Kidney (tissue), 14 donors: ENCODE measurements around the gene TRIM62. TPM values are rescaled to one million over a fixed set of nuclear protein-coding genes. Genes with fewer than 3 reads are reported as not detected.
A peak's percentile ranks its signal among the peaks of the same experiment; 100 is the strongest.

Experiments
- DNase-seq, 5 donors: peaks; one replicate each; pipeline ENCODE4 v3.0.0-alpha.2; 2013 to 2020
- FAIRE-seq: peaks from 2 replicates; lab custom pipeline; 2012; peaks lifted over from hg19 to GRCh38; lab: Jason Lieb, UNC
- H3K27ac ChIP-seq, 2 donors: one replicate each; pipeline ENCODE4 v1.7.0; 2013; ENCODE audit warnings: low read depth in 2 of 2, low read length in 2 of 2, inconsistent platforms in 1 of 2
- H3K27me3 ChIP-seq: one replicate; pipeline ENCODE4 v1.7.1; 2013; ENCODE audit warnings: low read length, inconsistent platforms; ENCODE audit not compliant: control insufficient read depth, insufficient read depth
- H3K36me3 ChIP-seq, 3 donors: one replicate each; pipeline versions ENCODE4 v1.7.0 to v1.7.1; 2013; ENCODE audit warnings: low read length in 3 of 3, control low read depth in 1 of 3, inconsistent platforms in 1 of 3; ENCODE audit not compliant: insufficient read depth in 3 of 3, control insufficient read depth in 2 of 3
- H3K4me1 ChIP-seq, 3 donors: one replicate each; pipeline versions ENCODE4 v1.7.0 to v1.7.1; 2013; ENCODE audit warnings: low read length in 3 of 3, inconsistent platforms in 1 of 3, low read depth in 1 of 3; ENCODE audit not compliant: control insufficient read depth in 2 of 3, insufficient read depth in 2 of 3
- H3K4me3 ChIP-seq, 3 donors: one replicate each; pipeline versions ENCODE4 v1.7.0 to v1.8.1; 2013; ENCODE audit warnings: low read length in 3 of 3, control low read depth in 1 of 3, inconsistent platforms in 1 of 3
- H3K9ac ChIP-seq, 3 donors: one replicate each; pipeline versions ENCODE4 v1.7.0 to v1.7.1; 2013; ENCODE audit warnings: low read length in 3 of 3, control low read depth in 1 of 3, inconsistent platforms in 1 of 3
- H3K9me3 ChIP-seq, 3 donors: one replicate each; pipeline versions ENCODE4 v1.7.0 to v1.7.1; 2013; ENCODE audit warnings: low read length in 3 of 3, control low read depth in 1 of 3, inconsistent platforms in 1 of 3; ENCODE audit not compliant: control insufficient read depth in 2 of 3, insufficient read depth in 1 of 3
- CTCF ChIP-seq: IDR thresholded peaks from 3 replicates; pipeline ENCODE4 v1.5.1; 2012; ENCODE audit warnings: mild to moderate bottlenecking, moderate library complexity, borderline replicate concordance; ENCODE audit not compliant: insufficient read depth; ENCODE audit errors: extremely low read depth
- intact Hi-C: fragments of 100-400 bp; cut with DNase I; formaldehyde crosslinking; loops from one replicate; pipeline ENCODE4 v1.11.1; 2022
- polyA plus RNA-seq: library from polyadenylated mRNA; stranded (reverse); fragments of 350-450 nt; fragmentation: Illumina TruSeq; extraction: RNeasy Lipid Tissue Mini Kit (QIAGEN cat#74804); gene quantifications from one replicate; pipeline ENCODE4 v1.2.3, GENCODE V29; 2014; ENCODE audit warnings: low read depth, low replicate concordance; ENCODE audit not compliant: insufficient read depth
- total RNA-seq: library from RNA; stranded (reverse); fragmentation: NEBNext Ultra II Directional; extraction: Animal tissue kit (Norgen Biotek cat#: 25700); gene quantifications from one replicate; pipeline ENCODE4 v1.2.1, GENCODE V29; 2021
- donor health status: control.
- donor health status: control.
- donor health status: control.
- donor health status: control.
- donor health status: control.
- donor health status: DM: yes; HTN: yes; CAD: no.
- donor health status: Normal renal cell carcinoma (clear cell type).

Gene TRIM62
- total and polyA plus RNA-seq, 2 donors from 2014 or later = 3.2 to 6.2 TPM

DNA sequence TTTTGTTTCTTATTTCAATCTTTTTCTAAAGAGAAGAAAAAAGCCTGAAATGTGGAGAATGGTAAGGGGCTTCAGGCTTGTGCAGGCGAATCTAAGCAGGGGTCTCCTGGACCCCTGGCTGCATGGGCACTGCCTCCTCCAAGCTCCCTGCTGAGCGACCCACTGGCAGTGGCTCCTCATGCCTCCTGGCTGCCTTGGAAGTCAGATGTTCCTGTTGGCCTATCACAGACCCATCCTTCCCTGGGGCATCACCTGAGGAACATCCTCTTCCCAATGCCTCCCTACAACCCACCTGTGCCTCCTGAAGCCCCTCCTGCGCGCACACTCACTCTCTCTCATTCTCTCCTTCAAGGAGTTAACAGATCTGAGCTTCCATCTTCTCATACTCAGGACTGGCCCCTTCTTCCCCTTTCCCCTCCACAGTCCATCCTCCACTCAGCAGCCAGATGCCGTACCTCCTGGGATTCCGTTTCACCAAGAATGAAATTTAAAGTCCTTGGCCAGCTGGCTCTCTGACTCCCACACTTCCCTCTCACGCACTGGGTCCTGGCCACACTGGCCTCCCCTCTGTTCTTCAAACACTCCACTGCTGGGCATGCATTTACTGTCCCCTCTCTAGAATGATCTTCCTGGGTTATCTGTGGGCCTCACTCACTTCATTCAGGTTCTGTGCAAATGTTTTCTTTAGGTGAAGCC is 59.2 kb downstream of the TRIM62 start:
- no peak overlapping the region for H3K4me3 ChIP-seq
- FAIRE-seq = no peak
- peak in 2 of 5 donors; percentile 45 to 56 for DNase-seq
- H3K9me3 ChIP-seq = no peaks in the 10 kb centered on the region
- H3K4me1 ChIP-seq = peaks cover 0 to 5% (median 5%) of the 10 kb centered on the region in 3 donors
- intact Hi-C loops = loop anchor here (10.0 kb wide), 1 partner anchor 162 kb away; no protein-coding TSS in a partner anchor
- H3K27ac ChIP-seq = no peak overlapping the region
- no peak overlapping the region for H3K9ac ChIP-seq
- TF ChIP-seq CTCF = no peak
- no peaks in the 10 kb centered on the region for H3K36me3 ChIP-seq
- H3K27me3 ChIP-seq = no peaks in the 10 kb centered on the region

DNA sequence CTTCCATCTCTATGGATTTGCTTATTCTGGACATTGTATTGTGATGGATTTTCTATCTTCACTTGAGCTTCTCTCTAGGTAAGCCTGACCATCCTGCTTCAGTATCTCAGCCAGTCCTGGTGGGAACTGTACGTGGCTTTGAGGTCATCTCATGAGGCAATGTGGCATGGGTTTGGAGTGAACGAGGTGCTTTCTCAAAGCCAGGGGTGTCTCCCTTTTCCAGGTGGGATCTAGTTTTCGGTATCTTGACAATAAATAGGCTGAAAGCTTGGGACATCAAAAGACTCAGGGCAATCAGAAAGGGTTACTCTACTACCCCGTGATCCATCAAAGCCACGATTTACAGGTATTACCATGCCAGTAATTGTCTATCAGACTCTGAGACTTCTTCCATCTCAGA is 60.1 kb downstream of the TRIM62 start:
- H3K4me3 ChIP-seq = no peak overlapping the region
- no peak for DNase-seq
- TF ChIP-seq CTCF = no peak
- no peak overlapping the region for H3K9ac ChIP-seq
- H3K36me3 ChIP-seq = no peaks in the 10 kb centered on the region
- intact Hi-C loops = loop anchor here (10.0 kb wide), 1 partner anchor 163 kb away; no protein-coding TSS in a partner anchor
- H3K4me1 ChIP-seq = peaks cover 0 to 5% (median 4%) of the 10 kb centered on the region in 3 donors
- H3K27ac ChIP-seq = no peak overlapping the region
- no peaks in the 10 kb centered on the region for H3K9me3 ChIP-seq
- H3K27me3 ChIP-seq = no peaks in the 10 kb centered on the region
- no peak for FAIRE-seq

DNA sequence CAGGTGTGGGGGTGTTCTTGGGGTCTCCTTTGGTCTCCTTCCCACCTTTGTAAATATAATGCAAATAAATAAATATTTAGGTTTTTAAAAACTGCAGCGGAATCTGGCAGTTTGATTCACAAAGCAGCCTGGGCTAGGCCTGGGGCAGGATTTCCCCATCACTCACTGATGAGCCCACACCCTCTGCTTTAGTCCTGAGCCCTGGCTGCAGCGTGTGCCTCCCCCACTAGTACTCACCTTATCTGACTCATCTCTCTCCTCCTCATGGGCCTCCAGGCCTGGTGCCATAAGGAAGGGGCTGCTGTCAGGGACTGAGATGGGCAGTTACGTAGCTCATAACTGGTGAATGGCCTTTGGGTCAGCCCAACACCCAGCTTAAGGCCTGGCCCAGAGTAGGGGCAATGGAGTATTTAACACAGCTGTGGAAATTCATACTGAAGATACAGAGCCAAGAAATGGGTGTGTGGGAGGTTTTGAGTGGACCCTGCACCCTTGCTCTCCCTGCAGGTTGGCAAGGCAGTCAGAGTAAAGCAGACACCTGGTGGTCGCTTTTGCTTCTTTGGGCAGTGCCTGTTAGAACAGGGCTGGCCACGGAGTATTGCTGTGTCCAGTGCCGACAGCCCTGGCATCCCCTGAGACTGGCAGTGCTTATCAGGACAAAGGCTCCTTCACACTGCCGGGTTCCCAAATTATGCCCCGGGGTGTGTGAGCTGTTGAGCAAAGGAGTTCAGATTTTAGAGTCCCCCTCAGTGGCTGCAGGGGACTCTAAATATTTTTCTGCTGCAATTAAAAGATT is 61.2 kb downstream of the TRIM62 start:
- no peak overlapping the region for H3K9ac ChIP-seq
- H3K4me1 ChIP-seq = no peaks in the 10 kb centered on the region
- H3K27me3 ChIP-seq = no peaks in the 10 kb centered on the region
- no peak overlapping the region for H3K27ac ChIP-seq
- DNase-seq = peak in 1 of 5 donors; percentile 25
- intact Hi-C loops = loop anchor here (10.0 kb wide), 1 partner anchor 164 kb away; no protein-coding TSS in a partner anchor
- TF ChIP-seq CTCF = no peak
- FAIRE-seq = no peak
- no peaks in the 10 kb centered on the region for H3K9me3 ChIP-seq
- no peak overlapping the region for H3K4me3 ChIP-seq
- H3K36me3 ChIP-seq = no peaks in the 10 kb centered on the region
